Activated CD8-positive, alpha-beta memory T cell treated with anti-CD3 and anti-CD28 coated beads for 48 hours (primary cell): ENCODE results near the gene TRAPPC3.
"Not testable (repeated sequence)": the region's sequence is repeated elsewhere in the genome, so short reads cannot be mapped to it uniquely, and the experiment has no call there.

ENCODE experiments used
- DNase-seq, 3 experiments: peaks; one replicate each; pipeline ENCODE4 v3.0.0-alpha.2; 2020; ENCODE audit warnings: low read depth in 2 of 3, low spot score in 2 of 3

The TRAPPC3 gene

GRCh38 chr1:36166938-36167905 lies 17.9 kb upstream of the TRAPPC3 start:
- no peak for DNase-seq

GRCh38 chr1:36166136-36166535 lies 16.9 kb upstream of the TRAPPC3 start:
- no peak for DNase-seq

- DNase-seq, result no peak
These were observed 15.9 kb upstream of the TRAPPC3 start for GRCh38 chr1:36165145-36165544.

GRCh38 chr1:36164361-36164760 lies 15.1 kb upstream of the TRAPPC3 start:
- no peak for DNase-seq

- DNase-seq, result no peak
These were observed 14.1 kb upstream of the TRAPPC3 start for GRCh38 chr1:36163426-36163825.

- DNase-seq, result no peak
These were observed 13.5 kb upstream of the TRAPPC3 start for GRCh38 chr1:36162680-36163239.

- DNase-seq, result no peak
These were observed 12.6 kb upstream of the TRAPPC3 start for GRCh38 chr1:36161641-36162531.

- peak in 2 of 3 experiments; percentile 52 to 61 for DNase-seq
These were observed 11.7 kb upstream of the TRAPPC3 start for GRCh38 chr1:36160949-36161485.

GRCh38 chr1:36160388-36160948 lies 11.2 kb upstream of the TRAPPC3 start:
- DNase-seq, result no peak

GRCh38 chr1:36159614-36160387 lies 10.5 kb upstream of the TRAPPC3 start:
- DNase-seq, result no peak

GRCh38 chr1:36158827-36159252 lies 9.6 kb upstream of the TRAPPC3 start:
- not testable (repeated sequence) for DNase-seq

- DNase-seq, result no peak
These were observed 8.9 kb upstream of the TRAPPC3 start for GRCh38 chr1:36157973-36158826.

GRCh38 chr1:36157115-36157903 lies 8.0 kb upstream of the TRAPPC3 start:
- no peak for DNase-seq

- DNase-seq, result no peak
These were observed 7.2 kb upstream of the TRAPPC3 start for GRCh38 chr1:36156329-36157114.

GRCh38 chr1:36155408-36156328 lies 6.4 kb upstream of the TRAPPC3 start, which contains the start of gene MAP7D1:
MAP7D1 (plus strand) TSS chr1:36156160; CDS start chr1:36156418, 258 bp downstream.
- DNase-seq, result peak; percentile 67 to 92 (median 73)

GRCh38 chr1:36154765-36155407 lies 5.6 kb upstream of the TRAPPC3 start:
- no peak for DNase-seq
